ENCODE results near the gene HOXC10.
A peak's percentile ranks its signal among the peaks of the same experiment; 100 is the strongest.

Gene HOXC10

GRCh38 chr12:54016478-54016964 is 31.6 kb downstream of the HOXC10 start:
- no peak for DNase-seq (ENCODE audit: low read depth)

- DNase-seq (ENCODE audit: low read depth), result no peak
Observed at GRCh38 chr12:54017027-54017788, 32.3 kb downstream of the HOXC10 start.

DNA sequence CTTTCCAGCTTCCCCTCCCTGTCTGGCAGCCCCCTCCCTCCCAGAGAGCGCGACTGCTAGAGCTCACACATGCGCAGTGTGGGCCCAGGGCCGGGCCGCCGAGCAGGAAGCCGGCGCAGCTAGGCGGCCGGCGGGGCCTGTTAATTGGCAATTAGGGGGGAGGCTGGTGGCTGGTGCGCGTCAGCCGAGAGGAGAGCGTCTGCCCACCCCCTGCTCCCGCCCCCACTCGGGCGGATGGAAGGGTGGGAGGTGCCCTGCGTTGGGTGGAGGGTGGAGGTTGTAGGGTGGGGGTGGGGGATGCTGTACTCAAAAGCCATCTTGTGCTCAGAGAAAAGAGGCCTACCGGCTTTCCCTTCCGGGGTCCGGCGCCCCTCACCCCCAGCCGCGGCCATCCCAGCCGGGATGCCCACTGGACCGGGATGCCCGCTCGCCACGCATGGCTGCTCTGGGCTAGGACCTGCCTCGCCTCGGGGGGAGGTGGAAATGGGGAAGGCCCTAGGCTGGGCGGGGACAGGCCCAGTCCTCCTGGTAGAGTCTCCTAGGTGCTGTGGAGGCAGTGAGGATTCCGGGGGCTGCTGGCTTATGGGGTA is 33.0 kb downstream of the HOXC10 start:
- DNase-seq (ENCODE audit: low read depth), result peak; percentile 55

DNA sequence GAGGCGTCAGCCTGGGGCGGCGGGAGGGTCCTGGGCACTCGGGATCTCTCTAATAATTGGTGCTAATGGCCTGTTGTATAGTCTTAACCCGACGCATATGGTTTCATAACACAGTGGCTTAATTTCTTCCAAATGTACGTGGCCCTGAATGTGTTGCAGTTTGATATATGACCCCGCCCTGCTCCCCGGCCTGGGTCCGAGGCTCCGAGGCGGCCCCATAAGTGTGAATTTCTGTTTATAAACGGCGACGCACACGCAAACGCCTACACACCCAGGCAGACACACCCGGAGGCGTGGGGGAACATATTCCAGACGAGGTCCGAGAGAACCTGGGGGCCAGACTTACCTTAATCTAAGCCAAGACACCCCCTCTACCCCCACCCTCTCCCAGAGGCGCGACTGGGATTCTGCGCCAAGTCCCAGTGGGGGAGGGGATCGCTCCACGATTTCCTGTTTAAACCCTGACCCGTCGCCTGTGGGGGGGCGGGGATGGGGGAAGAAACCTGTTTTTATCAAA is 33.6 kb downstream of the HOXC10 start:
- DNase-seq (ENCODE audit: low read depth), result no peak

DNA sequence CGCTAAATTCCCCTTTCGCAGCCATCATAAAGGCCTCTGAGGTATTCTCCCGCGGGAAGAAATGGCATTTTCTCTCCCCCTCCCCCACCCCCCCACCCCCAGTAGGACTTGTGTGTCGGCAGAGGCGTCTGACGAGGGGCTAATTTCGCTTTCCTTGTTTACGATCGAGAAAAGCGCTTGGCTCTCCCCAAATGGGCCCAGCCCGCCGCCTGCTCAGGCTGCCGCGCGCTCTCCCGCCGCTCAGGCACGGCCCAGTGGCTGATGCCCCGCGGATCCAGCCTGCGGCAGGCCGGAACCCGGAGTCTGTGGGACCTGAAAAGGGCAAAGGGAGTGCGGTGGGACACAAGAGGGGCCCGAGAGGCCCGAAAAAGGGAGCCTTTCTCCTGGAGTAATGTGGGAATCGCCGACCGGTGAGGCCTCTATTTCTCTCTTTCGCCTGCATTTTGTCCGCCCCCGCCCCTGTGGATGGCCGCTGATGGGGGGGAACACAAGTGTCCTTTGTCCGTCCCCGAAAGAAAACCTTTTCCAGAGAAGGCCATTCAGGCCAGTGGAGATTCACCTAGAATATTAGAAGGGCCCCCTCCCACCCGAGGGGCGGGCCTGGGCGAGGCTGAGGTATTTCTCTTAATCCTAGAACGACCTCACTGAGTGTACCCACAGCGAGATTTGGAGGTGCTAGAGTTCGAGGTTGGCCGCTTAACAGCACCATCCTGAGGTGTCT is 34.3 kb downstream of the HOXC10 start:
- DNase-seq (ENCODE audit: low read depth), result no peak

GRCh38 chr12:54019924-54020590 is 35.1 kb downstream of the HOXC10 start:
- DNase-seq (ENCODE audit: low read depth), result no peak

GRCh38 chr12:54020591-54021405 is 35.9 kb downstream of the HOXC10 start:
- DNase-seq (ENCODE audit: low read depth), result no peak

- no peak for DNase-seq (ENCODE audit: low read depth)
Observed at GRCh38 chr12:54021432-54022013, 36.6 kb downstream of the HOXC10 start.

- DNase-seq (ENCODE audit: low read depth), result no peak
Observed at GRCh38 chr12:54022960-54023884, 38.3 kb downstream of the HOXC10 start.

DNA sequence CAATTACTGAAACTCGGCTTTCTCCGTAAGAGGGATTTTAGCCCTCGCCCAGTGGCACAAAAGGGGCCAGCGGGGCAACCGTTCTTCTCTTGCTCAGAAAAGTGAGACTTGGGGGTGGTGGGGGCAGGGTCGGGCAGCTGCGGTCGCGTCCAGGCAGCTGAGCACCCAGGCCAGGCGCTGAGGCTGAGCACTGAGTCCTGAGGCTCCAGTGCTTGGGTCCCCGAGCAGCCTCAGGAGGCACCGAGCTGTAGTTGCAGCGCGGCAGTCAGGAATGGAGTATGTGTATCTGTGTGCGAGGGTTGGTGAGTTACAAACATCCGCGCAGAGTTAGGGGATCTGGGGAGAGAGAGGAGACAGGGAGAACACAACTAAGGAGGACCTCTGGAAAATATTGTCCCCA is 39.2 kb downstream of the HOXC10 start:
- no peak for DNase-seq (ENCODE audit: low read depth)

DNA sequence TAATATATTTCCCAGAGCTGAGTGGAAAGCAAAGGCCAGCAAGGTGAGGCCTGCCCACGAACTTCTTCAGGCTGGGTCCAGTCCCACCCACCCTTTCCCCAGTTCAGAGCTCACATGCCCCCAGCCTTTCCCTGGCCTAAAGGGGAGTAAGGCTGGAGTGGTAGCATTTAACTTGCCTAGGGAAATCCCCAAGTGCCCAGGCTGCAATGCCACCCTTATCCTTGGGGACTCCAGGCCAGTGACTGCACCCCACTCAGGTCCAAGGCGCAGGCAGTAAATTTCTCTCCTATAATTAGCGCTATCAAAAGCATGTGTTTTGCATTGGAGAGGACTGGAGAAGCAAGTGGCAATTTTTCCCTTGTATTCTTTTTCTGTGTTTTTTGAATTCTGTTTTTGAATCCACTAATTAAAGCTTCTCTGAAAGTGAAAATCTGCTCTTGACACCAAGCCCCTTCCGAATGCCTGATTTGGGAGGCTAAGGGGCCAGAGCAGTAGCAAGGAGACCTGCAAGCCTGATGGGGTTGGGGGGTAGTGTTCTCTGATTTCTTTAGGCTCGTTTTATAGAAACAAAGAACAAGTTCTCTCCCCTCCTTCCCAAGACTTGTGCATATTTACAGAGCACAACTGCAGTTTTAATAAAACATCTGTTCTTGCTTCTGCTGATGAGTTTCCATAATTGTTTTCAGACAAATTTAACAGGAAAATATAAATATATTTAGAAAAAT is 39.8 kb downstream of the HOXC10 start:
- no peak for DNase-seq (ENCODE audit: low read depth)

DNA sequence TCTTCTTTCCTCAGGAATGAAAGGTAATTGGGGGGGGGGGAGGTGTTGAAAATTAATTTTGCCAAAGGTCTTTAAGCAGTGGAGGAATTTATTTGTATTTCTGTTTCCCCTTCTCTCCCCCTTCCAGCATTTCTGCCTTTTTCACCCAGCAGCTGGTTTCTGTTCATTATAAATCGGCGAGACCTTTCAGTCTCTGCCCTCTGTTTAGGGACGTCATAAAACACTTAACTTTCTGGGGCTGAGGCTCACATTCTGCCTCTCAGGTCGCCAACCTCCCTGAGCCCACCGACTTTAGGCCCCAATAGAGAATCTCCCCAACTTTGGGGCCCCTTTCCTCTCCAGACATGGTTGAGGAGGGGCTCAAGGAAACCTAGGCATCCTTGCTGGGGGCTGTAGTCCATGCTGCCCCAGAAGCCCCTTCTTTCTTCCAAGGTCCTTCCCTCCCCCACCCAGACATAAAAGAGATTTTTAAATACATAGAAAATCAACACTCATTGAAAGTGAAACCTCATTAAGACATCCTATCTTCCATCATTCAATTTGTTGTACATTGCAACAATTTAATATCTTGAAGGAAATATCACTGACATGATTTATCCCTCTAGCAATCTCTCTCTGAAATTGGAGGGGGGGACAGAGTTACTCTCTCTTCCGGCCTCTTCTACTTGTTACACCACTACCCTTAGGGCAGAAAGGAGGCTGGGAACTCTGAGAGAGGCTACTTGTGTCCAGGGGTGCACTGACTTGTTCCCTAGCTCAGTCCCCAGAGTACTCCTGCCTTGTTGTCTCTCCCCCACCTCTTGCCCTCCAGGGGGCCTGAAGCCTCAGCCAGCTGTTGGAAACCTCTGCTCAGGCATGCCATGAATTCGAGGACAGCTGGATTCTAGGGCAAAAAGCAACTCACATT is 40.8 kb downstream of the HOXC10 start:
- no peak for DNase-seq (ENCODE audit: low read depth)

DNA sequence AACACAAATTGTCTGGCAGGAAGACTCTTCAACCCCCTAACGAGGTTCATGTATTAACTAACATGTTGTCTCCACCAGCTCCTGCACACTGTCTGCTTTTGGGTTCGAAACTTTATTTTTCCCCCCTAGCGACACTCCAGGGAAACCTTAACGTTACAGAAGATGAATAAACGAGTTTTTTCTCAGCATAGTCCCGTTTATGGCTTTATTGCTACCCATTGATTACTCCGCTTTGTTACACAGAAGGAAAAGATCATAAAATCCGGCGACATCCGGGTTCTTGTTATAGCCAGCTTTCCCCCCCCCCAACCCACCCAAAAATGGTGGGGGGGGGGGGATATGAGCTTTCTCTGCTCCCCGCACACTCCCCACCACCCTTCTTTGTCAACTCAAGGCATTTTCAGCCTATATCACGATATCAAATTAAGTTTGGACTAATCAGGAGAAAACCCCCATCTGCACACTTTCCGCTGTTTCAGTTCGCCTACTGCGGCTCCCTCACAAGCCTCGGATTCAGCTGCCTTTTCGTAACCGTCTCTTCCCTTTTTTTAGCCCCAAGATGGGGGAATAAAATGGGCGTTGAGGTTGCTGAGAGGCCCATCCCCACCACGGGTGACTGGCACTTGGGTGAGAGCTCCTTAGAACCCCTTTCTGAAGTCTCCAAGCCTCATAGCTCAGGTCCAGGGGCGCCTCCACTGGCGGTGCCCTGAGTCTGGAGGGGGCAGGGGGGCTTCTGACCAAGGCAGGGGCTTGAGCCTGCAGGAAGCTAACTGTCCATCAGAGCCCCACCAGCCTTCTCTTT is 41.9 kb downstream of the HOXC10 start:
- DNase-seq (ENCODE audit: low read depth), result no peak

GRCh38 chr12:54027442-54027786 is 42.5 kb downstream of the HOXC10 start:
- no peak for DNase-seq (ENCODE audit: low read depth)

DNA sequence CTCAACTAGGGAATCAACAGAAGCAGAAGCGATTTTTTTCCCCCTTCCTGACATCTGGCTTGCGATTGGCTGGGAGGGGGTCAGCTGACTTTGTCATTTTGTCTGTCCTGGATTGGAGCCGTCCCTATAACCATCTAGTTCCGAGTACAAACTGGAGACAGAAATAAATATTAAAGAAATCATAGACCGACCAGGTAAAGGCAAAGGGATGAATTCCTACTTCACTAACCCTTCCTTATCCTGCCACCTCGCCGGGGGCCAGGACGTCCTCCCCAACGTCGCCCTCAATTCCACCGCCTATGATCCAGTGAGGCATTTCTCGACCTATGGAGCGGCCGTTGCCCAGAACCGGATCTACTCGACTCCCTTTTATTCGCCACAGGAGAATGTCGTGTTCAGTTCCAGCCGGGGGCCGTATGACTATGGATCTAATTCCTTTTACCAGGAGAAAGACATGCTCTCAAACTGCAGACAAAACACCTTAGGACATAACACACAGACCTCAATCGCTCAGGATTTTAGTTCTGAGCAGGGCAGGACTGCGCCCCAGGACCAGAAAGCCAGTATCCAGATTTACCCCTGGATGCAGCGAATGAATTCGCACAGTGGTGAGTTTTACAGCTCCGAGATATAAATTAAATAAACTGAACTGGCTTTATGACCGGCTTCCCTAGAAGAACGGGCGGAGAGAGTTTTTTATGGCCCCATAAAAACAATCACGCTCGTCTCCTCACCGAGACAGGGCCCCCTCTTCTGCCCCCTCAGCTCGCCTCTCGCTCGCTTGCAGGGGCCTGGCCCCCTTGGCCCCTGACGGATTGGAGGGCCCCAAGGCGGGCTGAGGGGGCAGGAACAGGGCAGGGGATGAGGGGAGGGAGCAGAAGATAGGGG is 43.6 kb downstream of the HOXC10 start, which contains the start of gene HOXC6:
TSS of gene HOXC6 (plus strand) at position 127 of the 888 bp plus-strand sequence. CDS start at position 209, 82 bp downstream.
- DNase-seq (ENCODE audit: low read depth), result no peak
